NT2/D1 (cell line): Measurements from ENCODE around the gene RANBP2.
"Not testable (repeated sequence)": the region's sequence is repeated elsewhere in the genome, so short reads cannot be mapped to it uniquely, and the experiment has no call there.

Source experiments
- SUZ12 ChIP-seq: IDR thresholded peaks from 2 replicates; pipeline ENCODE4 v1.6.1; 2011; ENCODE audit not compliant: insufficient read length, insufficient read depth; ENCODE audit errors: extremely low read depth
- YY1 ChIP-seq: IDR thresholded peaks from 2 replicates; pipeline ENCODE4 v1.6.1; 2011; ENCODE audit not compliant: insufficient read length, insufficient read depth

- TF ChIP-seq YY1, SUZ12: not testable (repeated sequence)
Observed at GRCh38 chr2:108680805-108681204, 38.5 kb upstream of the RANBP2 start.
